Measurements from ENCODE around the gene CDC16.

DNA sequence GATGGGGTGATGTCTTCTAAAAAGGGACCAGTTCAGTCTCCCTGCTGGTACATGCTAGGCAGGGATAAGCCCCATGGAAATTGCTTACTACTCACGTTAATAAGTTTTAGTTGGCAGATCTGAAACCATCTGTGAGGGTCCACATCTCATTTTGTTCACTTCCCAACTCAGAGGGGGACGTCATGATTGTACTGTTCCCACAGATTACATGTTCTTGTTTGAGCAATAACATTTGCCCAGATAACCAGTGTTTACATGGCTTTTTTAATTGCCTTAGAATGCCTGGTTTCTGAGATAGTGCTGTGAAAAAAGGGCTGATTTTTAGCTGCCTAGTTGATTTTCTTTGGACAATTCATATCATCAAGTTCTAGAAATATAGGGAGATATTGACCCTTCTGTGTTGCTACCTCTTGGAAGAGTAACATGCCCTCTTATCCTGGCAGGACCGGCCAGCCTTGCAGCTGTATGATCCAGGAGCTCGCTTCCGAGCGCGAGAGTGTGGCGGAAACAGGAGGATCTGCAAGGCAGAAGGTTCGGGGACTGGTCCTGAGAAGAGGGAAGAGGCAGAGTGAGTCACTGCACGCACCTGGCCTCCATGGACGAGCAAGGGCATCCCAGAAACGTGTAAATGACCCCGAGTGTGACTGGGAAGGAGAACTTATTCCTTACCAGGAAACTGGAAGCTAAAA, 69.8 kb downstream of the CDC16 start:
- TF ChIP-seq POLR2A (IDR thresholded peaks at IDR 0.05; ENCODE audit: low read depth, low read length) (no peak), POLR2AphosphoS5 (IDR thresholded peaks at IDR 0.05; ENCODE audit: low read depth, low read length) (no peak)

Data from GM12892 (cell line).